ENCODE data around the gene AUNIP.

Gene AUNIP

DNA sequence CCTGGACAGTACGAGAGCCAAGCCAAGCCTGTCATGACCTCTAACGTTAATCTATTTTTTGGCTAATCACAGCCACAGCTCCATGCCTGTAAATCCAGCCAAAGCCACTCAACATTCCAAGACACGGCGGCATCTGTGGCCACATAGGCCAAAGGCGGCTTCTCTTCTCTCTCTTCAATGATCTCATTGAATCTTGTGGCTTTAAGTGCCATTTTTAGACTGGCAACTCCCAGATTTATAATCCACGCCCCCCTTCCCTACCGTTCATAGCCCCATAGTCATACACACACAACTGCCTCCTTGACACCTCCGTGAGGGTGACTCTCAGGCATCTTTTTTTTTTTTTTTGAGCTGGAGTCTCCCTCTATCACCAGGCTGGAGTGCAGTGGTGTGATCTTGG is 64.9 kb downstream of the AUNIP start:
- DNase-seq (ENCODE audit: low read depth) = no peak

DNA sequence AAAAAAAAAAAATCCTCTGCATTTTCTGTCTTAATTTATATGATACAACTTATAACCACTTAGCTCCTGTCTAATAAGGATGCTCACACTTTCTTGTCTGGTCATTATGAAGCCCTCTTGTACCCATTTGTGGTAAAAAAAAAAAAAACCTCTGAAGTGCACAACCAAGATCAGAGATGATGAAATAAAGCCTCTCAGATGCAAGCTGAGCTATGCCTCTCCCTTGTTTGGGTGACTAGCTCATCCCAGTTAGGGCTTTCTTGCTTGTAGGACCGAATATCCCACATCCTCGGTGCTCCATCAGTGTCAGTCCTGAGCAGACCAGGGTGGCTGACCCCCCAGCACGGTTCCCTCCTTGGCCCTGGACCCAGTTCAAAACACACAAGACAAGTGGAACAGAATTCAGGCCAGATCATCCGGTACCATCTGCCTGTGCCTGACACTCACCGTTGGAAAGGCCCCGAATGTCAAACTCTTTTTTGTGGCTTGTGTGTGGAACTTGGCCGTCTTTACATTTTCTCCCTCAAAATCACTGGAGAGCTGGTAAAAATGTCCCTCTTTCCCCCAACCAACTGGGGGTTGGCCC is 65.6 kb downstream of the AUNIP start:
- DNase-seq (ENCODE audit: low read depth) = no peak

DNA sequence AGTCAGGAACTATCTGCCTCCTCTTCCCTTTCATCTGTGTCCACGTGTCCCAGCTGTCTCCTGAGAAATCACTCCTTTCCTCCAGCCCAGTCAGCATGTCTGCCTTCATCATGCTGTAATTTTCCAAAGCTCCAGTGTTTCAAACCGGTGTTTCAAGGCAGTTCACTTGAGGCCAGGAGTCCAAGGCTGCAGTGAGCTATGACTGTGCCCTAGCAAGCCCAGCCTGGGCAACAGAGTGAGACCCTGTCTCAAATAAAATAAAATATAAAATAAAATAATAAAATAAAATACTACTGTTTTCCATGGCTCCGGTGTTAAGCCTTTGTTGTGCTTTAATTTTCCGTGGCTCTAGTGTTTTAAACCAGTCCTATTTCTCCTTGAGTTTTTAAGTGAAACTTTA is 67.1 kb downstream of the AUNIP start:
- DNase-seq (ENCODE audit: low read depth) = no peak

DNA sequence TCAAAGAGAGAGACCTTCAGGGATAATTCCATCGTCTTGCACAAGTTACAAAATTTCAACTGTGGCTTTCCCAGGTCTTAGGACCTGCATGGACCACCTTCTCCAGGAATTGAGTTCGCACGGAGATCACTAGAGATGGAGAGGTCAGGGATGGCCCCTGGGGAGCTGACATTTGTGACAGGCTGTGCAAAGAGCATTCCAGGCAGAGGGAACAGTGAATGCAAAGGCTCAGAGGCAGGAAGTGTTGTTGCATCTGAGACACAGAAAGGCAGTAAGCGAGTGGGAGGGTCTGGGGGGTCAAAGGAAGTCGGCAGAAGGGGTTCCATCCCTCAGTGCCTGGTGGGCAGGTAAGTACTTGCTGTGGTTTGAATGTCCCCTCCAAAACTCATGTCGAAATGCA is 68.8 kb downstream of the AUNIP start:
- DNase-seq (ENCODE audit: low read depth) = no peak

DNA sequence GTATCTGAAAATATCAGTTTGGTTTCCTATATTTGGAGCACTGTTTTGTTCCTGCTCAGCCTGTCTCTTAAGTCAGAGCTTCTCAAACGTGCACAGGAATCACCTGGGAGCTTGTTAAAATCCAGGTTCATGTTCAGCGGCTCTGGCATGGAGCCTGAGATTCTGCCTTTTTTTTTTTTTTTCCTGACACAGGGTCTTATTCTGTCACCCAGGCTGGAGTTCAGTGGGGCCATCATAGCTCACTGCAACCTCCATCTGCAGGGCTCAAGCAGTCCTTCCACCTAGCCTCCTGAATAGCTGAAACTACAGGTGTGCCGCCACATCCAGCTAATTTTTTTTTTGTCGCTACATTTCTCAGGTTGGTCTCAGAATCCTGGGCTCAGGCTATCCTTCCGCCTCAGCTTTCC is 71.5 kb downstream of the AUNIP start:
- DNase-seq (ENCODE audit: low read depth) = no peak

DNA sequence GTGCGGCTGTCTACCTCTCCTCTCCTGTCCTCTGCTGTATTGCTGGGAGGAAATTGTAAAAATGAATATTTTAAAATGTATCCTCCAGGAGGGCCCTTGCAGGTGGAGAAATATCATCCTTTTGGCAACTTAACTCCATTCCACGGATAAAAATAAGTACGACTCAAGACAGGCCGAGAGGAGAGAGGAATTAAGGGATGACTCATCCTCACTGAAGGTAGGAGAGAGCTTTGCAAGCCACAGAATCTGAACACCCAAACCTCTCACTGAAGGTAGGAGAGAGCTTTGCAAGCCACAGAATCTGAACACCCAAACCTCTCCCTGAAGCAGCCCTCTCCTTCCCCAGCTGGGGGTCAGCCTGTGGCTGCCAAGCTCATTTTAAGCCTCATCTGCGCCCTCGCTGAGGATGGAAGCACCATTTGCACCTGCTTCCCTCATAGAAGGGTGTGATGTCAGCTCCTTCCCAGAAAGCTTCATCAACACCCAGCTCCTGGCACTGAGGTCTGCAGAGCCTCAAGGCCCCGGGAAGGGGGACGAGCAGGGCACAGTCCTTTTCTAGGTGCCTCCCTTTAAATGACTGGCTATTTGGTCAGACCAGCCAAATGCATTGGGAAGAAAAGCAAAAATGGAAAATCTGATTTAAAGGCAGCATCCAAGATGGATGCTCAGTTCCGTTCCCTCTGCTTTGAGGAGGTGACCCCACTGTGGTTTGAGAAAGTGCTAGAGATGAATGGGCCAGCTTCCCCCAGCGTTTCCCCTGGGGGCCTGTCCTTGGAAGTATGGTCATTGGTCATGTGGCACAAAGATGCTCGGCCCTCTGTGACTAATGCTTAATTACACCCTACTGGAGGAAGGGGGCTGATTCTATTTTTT is 72.1 kb downstream of the AUNIP start:
- no peak for DNase-seq (ENCODE audit: low read depth)

DNA sequence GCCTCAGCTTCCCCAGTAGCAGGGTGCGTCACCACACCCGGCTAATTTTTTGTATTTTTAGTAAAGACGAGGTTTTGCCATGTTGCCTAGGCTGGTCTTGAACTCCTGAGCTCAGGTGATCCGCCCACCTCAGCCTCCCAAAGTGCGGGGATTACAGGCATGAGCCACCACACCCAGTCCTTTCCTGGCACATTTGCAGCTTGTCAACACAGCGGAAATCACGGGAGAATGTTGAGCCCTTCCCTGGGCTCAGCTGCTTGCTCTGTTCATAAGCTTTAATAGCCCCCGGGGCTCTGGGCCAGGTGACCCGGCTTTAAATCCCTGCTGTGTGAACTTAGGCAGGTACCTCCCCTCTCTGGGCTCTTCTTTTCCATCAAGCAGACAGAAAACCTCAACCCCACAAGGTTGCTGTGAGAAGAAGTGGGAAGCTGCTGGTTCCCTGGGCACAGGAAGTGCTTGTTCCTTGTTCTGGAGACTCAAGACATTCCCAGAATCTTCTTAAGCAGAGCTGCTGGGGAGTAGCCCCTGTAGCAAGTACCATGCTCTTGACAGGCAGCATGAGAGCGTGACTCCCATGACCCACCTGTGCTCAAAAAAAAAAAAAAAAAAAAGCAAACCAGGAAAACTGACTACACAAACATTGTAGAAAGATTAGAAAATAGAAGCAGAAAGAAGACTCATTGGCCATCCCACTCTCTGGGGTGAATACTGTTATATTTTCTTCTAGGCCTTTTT is 73.8 kb downstream of the AUNIP start:
- DNase-seq (ENCODE audit: low read depth) = no peak

DNA sequence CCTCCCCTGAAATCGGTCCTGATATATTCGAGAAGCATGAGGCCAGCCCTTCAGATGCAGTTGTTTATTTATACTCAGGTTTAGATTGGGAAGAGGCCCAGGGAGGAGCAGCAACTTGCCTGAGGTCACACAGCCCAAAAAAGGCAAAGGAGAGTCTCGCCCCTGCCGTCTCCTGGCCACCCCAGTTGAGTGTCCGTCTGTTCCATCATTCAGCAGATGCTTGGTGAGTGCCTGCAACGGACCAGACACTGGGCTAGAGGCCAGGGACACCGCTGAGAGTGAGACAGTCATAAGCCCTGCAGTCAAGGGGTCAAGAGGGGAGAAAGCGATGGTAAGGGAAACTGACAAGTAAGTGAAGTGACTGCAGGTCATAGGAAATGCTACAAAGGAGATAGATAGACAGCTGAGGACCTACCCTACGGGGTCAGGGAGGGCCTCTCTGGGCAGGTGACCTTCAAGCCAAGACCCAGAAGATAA is 74.6 kb downstream of the AUNIP start:
- no peak for DNase-seq (ENCODE audit: low read depth)
